Activated naive CD4-positive, alpha-beta T cell treated with anti-CD3 and anti-CD28 coated beads, Interleukin-2, amount 50 U/mL, for 16 hours (primary cell): ENCODE results near the gene STON2.

Experiments used
- DNase-seq: peaks from one replicate; pipeline ENCODE4 v3.0.0-alpha.2; 2020

STON2 gene

GRCh38 chr14:81301371-81301770, 98.8 kb downstream of the STON2 start:
- no peak for DNase-seq

GRCh38 chr14:81298911-81299310, 101.2 kb downstream of the STON2 start:
- no peak for DNase-seq

- no peak for DNase-seq
These were observed 102.0 kb downstream of the STON2 start for GRCh38 chr14:81298122-81298521.

GRCh38 chr14:81295958-81296923, 103.9 kb downstream of the STON2 start:
- no peak for DNase-seq

DNA sequence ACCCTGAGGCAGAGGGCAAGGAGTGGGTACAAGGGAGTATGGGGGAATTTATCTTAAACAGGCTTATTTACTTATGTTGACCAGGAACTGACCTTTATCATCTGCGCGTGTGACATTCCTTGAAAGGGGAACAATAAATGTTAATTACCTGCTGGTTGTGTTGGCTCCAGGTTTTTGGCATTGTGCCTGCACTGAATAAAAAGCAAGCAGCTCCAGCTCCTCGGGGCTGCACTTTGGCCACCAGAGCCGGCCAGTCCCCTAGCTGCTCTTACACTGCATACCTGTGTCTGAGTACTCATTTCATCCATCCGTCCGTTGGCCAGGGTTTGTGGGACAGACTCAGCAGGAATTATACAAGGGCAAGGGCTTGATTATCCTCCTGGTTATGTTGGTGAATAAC, 110.6 kb downstream of the STON2 start:
- no peak for DNase-seq

DNA sequence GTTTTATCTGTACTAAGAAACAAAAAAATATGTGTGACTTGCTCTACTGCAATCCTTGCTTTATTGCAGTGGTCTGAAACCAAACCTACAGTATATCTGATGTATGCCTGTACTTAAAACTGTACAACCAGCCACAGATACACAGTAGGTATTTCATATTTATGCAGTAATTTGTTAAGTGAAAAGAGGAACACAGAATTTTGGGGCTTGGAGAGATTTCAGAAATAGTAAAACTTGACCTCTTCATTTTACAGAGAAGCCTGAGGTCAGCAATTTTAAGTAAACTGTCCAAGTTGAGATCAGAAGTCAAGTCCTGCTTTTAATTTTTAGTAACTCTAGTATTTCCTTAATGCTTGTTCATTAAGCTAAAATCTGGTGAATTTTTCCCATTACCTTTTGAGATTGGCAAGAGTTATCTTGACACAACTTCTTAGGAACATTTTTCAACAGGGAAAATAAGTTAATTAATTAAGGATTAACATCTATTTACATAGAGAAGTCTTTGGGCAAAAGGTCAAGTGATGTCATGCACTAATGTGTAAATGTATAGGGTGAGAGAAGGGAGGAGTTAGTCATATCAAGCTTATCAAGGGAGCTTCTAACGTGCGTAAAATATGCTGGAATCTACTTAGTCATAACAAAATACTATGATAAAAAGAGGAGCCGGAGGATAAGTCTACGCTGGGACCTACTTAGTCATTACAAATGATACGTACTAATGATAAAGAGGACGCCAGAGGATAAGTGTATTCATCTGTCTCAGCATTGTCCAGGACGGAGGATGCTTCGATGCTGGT, 113.4 kb downstream of the STON2 start:
- no peak for DNase-seq

- DNase-seq = no peak
These were observed 114.9 kb downstream of the STON2 start for GRCh38 chr14:81285245-81285644.

GRCh38 chr14:81281332-81281731, 118.8 kb downstream of the STON2 start:
- DNase-seq = no peak

GRCh38 chr14:81280136-81280791, 119.9 kb downstream of the STON2 start:
- no peak for DNase-seq

- no peak for DNase-seq
These were observed 123.0 kb downstream of the STON2 start for GRCh38 chr14:81277096-81277495.

GRCh38 chr14:81276073-81277069, 123.8 kb downstream of the STON2 start:
- DNase-seq = no peak

- no peak for DNase-seq
These were observed 124.6 kb downstream of the STON2 start for GRCh38 chr14:81275305-81276072.

- no peak for DNase-seq
These were observed 126.1 kb downstream of the STON2 start for GRCh38 chr14:81273961-81274575.

GRCh38 chr14:81273521-81273920, 126.6 kb downstream of the STON2 start:
- DNase-seq = no peak

DNA sequence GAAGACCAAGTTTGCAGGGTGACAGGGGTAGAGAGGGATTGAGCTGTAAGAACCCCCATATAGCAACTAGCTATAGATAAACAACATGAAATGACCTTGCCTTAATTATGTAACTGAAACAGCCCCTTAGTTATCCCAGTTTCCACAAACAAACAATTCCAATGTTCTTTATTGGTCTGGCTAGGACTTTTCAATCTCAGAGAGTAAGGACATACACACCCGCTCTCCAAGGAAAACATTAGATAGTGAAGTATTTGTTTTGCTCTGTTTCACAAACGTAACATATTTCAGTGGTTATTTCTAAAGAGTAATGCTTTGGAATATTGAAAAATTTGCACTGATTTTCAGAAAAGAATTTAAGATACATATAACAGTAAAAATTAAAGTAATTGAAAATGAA, 127.8 kb downstream of the STON2 start:
- DNase-seq = no peak

- no peak for DNase-seq
These were observed 130.1 kb downstream of the STON2 start for GRCh38 chr14:81269979-81270375.

DNA sequence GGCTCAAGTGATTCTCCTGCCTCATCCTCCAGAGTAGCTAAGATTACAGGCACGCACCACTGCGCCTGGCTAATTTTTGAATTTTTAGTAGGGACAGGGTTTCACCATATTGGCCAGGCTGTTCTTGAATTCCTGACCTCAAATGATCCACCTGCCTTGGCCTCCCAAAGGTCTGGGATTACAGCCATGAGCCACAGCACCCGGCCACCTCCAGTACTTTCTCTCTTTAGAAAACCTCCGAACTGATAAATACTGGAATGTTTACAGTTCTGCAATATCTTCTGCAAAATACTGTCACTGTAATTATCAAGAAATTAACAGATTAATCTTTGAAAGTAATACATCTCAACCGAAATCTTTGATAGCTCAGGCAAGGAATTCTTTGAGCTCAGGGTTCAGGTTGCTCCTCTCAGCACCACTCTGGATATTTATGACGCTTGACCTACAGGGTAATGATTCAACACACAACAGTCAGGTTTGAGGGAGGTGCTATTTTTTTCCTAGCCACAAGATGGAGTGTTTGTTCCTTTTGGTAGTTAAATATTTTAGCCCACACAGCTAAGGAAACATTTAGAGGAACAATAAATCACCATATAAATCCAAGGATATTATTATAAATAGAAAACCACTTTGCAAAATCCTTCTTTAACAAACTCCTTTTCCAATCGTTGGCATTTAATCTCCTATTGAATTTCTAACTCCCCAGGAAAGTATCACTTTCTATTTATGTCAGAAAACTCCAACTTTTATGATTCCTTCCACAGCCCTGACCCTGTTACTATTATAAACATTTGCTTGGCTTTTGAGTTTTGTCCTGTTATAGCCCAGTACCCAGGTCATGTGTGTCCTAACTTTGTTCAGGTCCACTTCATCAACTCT, 130.8 kb downstream of the STON2 start:
- DNase-seq = no peak

GRCh38 chr14:81268016-81268416, 132.1 kb downstream of the STON2 start:
- DNase-seq = no peak

DNA sequence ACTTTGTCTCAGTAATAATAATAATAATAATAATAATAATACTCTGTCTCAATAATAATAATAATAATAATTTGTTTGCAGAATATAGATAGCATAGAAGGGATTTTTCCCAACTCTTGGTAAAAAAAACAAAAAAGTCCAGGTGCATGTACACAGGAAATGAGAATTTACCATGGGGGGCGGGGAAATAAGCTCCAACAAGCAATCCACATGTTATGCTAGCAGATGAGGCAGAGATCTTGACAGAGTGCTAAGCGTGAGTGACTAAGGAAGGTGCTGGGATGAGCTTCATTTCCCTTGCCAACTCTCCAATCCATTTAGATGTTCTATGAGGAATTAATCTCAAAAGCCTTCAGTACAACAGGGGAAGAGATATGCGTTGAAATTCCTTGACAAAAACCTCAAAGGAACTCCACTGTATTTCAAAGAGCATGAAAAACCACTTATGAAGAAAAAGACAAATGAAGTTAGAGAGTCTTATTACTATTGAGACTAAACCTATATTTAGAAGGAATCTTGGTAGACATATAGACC, 134.4 kb downstream of the STON2 start:
- DNase-seq = no peak
